Duodenal mucosa (tissue), 2 donors: ENCODE results near the gene PNISR.

Experiments used
- H3K27ac ChIP-seq: one replicate; pipeline ENCODE4 v1.7.0; 2013; ENCODE audit warnings: low read depth, low read length
- H3K27me3 ChIP-seq, 2 donors: one replicate each; pipeline ENCODE4 v1.7.0; 2013; ENCODE audit warnings: low read length in 2 of 2, control low read depth in 1 of 2; ENCODE audit not compliant: insufficient read depth in 2 of 2, control insufficient read depth in 1 of 2
- H3K36me3 ChIP-seq, 2 donors: one replicate each; pipeline ENCODE4 v1.7.0; 2013; ENCODE audit warnings: low read length in 2 of 2, control low read depth in 1 of 2; ENCODE audit not compliant: insufficient read depth in 2 of 2, control insufficient read depth in 1 of 2
- H3K4me1 ChIP-seq, 2 donors: one replicate each; pipeline ENCODE4 v1.7.0; 2013; ENCODE audit warnings: low read length in 2 of 2, control low read depth in 1 of 2; ENCODE audit not compliant: insufficient read depth in 2 of 2, control insufficient read depth in 1 of 2
- H3K4me3 ChIP-seq, 2 donors: one replicate each; pipeline ENCODE4 v1.7.0; 2013; ENCODE audit warnings: low read length in 2 of 2, low read depth in 1 of 2
- H3K9ac ChIP-seq, 2 donors: one replicate each; pipeline ENCODE4 v1.7.0; 2013; ENCODE audit warnings: low read length in 2 of 2, low read depth in 1 of 2
- H3K9me3 ChIP-seq, 2 donors: one replicate each; pipeline ENCODE4 v1.7.0; 2013; ENCODE audit warnings: low read length in 2 of 2, control low read depth in 1 of 2; ENCODE audit not compliant: control insufficient read depth in 1 of 2

The PNISR gene

DNA sequence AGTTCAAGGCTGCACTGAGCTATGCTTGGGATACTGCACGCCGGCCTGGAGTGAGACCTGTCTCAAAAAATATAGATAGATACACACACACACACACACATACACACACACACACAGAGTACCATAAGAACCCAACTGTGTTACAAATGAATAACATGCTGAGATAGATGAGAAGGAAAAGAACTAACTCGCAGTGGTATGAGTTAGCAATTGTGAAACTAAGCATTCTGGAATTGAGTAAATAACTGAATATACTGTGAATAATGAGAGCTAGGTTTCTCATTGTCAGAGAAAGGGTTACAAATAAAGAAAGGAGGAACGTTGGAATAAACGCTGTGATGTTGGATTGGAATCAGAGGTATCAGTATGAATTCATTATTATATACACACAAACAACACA, 61.1 kb downstream of the PNISR start:
- Histone ChIP-seq H3K27me3 (peaks cover 0 to 5% of the 10 kb centered on the region in 2 donors), H3K36me3 (no peaks in the 10 kb centered on the region), H3K4me1 (no peaks in the 10 kb centered on the region), H3K4me3 (no peak overlapping the region), H3K9ac (no peak overlapping the region), H3K27ac (no peak overlapping the region), H3K9me3 (no peaks in the 10 kb centered on the region)

GRCh38 chr6:99362678-99363268, 62.3 kb downstream of the PNISR start:
- H3K36me3 ChIP-seq: no peaks in the 10 kb centered on the region
- H3K9me3 ChIP-seq: no peaks in the 10 kb centered on the region
- peaks cover 0 to 5% of the 10 kb centered on the region in 2 donors for H3K27me3 ChIP-seq
- H3K4me3 ChIP-seq: no peak overlapping the region
- no peak overlapping the region for H3K27ac ChIP-seq
- no peaks in the 10 kb centered on the region for H3K4me1 ChIP-seq
- H3K9ac ChIP-seq: no peak overlapping the region

DNA sequence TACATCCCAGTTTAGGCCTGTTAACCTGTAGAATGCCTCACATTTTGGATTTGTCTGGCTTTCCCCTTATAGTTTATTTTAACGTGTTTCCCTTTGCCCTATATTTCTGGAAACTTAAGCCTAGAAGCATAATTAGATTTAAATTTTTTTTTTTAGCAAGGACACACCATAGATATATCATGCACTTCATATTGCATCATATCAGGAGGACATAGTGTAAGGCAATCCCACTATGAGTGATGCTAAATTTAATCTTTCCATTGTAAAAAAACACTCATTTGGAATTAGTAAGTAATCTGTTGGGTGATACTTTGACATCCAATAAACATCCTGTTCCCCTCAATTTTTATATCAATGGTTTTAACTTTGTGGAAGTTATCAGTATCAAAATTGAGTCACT, 65.3 kb downstream of the PNISR start:
- H3K27ac ChIP-seq: no peak overlapping the region
- H3K4me3 ChIP-seq: no peak overlapping the region
- H3K4me1 ChIP-seq: no peaks in the 10 kb centered on the region
- no peaks in the 10 kb centered on the region for H3K9me3 ChIP-seq
- H3K36me3 ChIP-seq: no peaks in the 10 kb centered on the region
- H3K27me3 ChIP-seq: peaks cover 3 to 9% of the 10 kb centered on the region in 2 donors
- H3K9ac ChIP-seq: no peak overlapping the region

- H3K9me3 ChIP-seq: no peaks in the 10 kb centered on the region
- no peaks in the 10 kb centered on the region for H3K36me3 ChIP-seq
- peaks cover 3 to 16% of the 10 kb centered on the region in 2 donors for H3K27me3 ChIP-seq
- H3K4me1 ChIP-seq: no peaks in the 10 kb centered on the region
- H3K27ac ChIP-seq: no peak overlapping the region
- H3K4me3 ChIP-seq: no peak overlapping the region
- H3K9ac ChIP-seq: no peak overlapping the region
These were observed 68.5 kb downstream of the PNISR start for GRCh38 chr6:99356641-99357040.

DNA sequence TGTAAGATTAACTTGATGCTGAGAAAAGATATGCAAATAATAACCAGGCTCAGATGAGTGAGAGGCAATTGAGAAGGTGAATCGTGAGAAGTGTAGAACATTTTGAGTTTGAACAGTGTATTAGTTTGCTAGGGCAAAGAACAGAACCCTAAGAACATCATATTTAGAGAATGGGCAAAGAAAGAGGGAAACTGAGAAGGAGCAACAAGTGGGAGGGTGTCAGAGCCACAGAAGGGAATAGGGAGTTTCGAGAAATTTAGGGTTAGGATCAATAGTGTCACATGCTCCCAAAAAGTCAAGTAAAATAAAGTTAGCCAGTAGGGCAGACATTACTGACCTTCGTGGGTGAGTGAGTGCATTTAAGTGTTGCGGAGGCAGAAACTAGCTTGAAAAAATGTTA, 70.1 kb downstream of the PNISR start:
- H3K27me3 ChIP-seq: peaks cover 16 to 23% of the 10 kb centered on the region in 2 donors
- H3K36me3 ChIP-seq: no peaks in the 10 kb centered on the region
- no peak overlapping the region for H3K27ac ChIP-seq
- no peaks in the 10 kb centered on the region for H3K4me1 ChIP-seq
- no peak overlapping the region for H3K9ac ChIP-seq
- H3K4me3 ChIP-seq: no peak overlapping the region
- H3K9me3 ChIP-seq: no peaks in the 10 kb centered on the region

GRCh38 chr6:99353126-99353525, 72.0 kb downstream of the PNISR start:
- H3K9ac ChIP-seq: no peak overlapping the region
- no peaks in the 10 kb centered on the region for H3K9me3 ChIP-seq
- no peaks in the 10 kb centered on the region for H3K4me1 ChIP-seq
- no peak overlapping the region for H3K4me3 ChIP-seq
- H3K27me3 ChIP-seq: peaks cover 28 to 34% of the 10 kb centered on the region in 2 donors
- H3K36me3 ChIP-seq: no peaks in the 10 kb centered on the region
- H3K27ac ChIP-seq: no peak overlapping the region

- peaks cover 28 to 31% of the 10 kb centered on the region in 2 donors for H3K27me3 ChIP-seq
- no peaks in the 10 kb centered on the region for H3K36me3 ChIP-seq
- H3K9me3 ChIP-seq: no peaks in the 10 kb centered on the region
- H3K4me3 ChIP-seq: peak overlapping the region in 1 of 2 donors; percentile 57
- H3K9ac ChIP-seq: no peak overlapping the region
- no peak overlapping the region for H3K27ac ChIP-seq
- no peaks in the 10 kb centered on the region for H3K4me1 ChIP-seq
These were observed 74.5 kb downstream of the PNISR start for GRCh38 chr6:99350573-99350972.

DNA sequence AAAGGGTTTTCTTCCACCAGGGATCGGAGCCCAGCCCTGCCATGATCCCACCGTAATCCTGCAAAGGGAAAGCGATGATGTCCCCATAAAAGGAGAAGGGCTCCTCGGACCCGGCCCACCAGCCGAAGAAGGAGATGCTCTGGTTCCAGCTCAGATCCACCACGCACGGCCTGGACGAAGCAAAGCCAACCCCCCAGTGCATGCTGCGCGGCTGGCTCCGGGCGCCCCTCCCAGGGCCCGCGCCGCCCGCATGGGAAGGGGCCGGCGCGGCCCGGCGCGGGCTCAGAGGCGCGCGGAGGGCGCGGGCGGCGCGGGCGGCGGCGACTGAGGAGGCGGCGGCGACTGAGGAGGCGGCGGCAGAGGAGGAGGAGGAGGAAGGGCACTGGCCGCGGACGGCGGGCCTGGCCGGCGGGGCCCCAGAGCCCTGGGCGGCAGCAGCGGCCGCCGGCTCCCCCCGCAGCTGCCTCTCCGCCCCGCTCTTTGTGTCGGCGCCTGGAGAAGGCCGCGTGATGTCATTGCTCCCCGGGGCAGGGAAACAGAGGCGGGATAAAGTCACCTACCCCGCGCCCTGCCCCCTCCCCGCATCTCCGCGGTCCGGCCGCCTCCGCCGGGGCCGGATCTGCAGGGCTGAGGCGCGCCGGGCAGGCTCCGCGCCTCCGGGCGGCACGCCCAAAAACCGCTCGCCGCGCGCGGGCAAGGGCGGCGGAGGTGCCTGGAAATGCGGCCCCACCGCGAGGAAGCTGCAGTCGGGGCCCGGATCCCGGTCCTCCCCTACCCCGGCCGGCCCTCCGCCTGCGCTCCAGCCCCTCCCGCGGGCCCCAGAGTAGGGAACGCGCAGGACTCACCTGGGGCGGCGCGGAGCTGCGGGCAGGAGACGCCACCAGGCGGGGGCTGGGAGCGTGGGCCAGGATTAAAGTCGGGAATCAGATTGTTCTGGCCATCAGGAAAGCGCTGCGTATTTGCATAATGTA, 75.7 kb downstream of the PNISR start, which contains the start of gene FAXC:
FAXC (minus strand) TSS at position 504 of the 971 bp plus-strand sequence; CDS start at position 202, 302 bp downstream.
- Histone ChIP-seq H3K27me3 (peaks cover 28 to 31% of the 10 kb centered on the region in 2 donors), H3K4me1 (no peaks in the 10 kb centered on the region), H3K4me3 (peak within 1 kb of the TSS; percentile 51 to 57), H3K9me3 (no peaks in the 10 kb centered on the region), H3K9ac (no peak within 1 kb of the TSS), H3K36me3 (no peaks in the 10 kb centered on the region), H3K27ac (no peak within 1 kb of the TSS)

DNA sequence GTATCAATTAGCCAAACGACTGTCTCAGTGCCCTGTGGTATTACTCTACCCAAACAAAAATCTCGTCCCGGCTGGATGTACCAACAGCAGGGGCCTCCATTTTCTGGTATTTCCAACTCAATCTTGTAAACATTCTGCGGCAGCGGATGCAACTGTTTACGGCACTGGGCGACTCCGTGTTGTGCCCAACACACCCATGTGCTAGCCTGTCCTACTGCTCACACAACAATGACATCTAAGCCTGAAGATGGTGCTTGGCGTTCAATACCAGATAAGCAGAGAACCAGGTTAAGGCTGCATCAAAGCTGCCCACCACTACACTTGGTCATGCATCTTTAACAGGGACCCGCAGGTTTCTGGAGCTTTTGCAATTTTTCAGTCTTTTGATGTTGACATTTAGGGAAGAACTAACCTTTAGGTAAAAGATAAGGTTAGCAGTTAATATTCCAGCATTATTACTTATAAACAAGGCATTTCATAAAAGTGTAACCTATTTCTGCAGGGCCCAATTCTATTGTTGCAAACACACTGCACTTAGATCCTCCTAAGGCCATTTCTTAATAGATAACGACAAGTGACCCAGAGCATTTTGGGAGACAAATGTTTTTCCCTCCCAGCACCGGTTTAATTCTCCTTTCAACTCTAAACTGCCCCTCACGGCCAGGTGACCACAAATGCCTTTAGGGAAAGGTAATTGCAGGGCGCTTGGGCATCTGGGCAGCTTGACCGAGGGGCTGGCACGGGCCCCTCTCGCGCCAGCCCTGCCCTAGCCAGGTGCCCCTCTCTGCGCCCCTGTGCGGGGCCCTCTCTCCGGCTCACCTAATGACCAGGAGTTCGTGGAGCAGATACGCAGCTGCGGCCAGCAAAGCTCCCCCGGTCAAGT, 76.6 kb downstream of the PNISR start:
- no peak overlapping the region for H3K9ac ChIP-seq
- no peaks in the 10 kb centered on the region for H3K9me3 ChIP-seq
- H3K36me3 ChIP-seq: no peaks in the 10 kb centered on the region
- H3K27ac ChIP-seq: no peak overlapping the region
- peaks cover 28% of the 10 kb centered on the region in 2 donors for H3K27me3 ChIP-seq
- peak overlapping the region; percentile 48 to 51 for H3K4me3 ChIP-seq
- no peaks in the 10 kb centered on the region for H3K4me1 ChIP-seq
